OCI-LY3 (cell line): ENCODE measurements around the gene CHML.

Experiments used
- EZH2phosphoT487 ChIP-seq: fragments of 200-600 bp; shearing (Covaris generic); IDR thresholded peaks from 2 replicates; pipeline ENCODE4 v1.6.1; 2018; ENCODE audit warnings: antibody characterized with exemption, mixed run types, low read depth
- TF ChIP-seq, protein P1 (sequence below): fragments of 200-600, 300-600 bp; sonication (generic); IDR thresholded peaks from 2 replicates; pipeline ENCODE4 v1.5.1; 2014; ENCODE audit warnings: antibody characterized with exemption, low read length, low read depth

DNA sequence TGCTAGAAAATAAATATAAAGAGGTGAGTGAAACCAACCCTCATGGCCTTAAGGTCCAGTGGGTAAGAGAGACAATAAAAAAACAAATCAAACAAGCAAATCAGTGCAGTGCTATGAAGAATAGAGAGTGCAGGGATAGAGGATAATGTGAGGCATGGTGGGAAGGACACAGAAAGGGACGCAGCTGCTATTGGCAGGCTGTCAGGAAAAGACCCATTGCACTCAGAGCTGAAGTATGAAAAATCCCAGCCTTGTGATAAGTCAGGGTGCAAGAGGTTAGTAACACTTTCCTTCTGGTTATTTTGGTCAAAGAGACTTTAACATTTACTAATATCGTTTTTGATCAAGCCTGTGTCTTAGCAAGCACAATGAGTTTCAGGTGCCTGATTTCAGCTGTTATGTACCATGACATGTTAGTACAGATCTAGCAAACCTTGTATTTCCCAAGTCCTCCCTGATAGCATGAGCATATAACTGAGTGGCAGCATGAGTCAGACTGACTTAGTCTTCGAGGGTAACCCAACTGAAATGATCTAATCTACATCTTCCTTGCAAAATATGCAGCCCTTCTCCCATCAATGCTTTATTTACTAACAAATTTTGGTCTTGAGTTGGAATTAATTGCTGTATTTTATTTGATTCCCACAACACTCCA is 31.7 kb downstream of the CHML start:
- TF ChIP-seq, protein P1, sequence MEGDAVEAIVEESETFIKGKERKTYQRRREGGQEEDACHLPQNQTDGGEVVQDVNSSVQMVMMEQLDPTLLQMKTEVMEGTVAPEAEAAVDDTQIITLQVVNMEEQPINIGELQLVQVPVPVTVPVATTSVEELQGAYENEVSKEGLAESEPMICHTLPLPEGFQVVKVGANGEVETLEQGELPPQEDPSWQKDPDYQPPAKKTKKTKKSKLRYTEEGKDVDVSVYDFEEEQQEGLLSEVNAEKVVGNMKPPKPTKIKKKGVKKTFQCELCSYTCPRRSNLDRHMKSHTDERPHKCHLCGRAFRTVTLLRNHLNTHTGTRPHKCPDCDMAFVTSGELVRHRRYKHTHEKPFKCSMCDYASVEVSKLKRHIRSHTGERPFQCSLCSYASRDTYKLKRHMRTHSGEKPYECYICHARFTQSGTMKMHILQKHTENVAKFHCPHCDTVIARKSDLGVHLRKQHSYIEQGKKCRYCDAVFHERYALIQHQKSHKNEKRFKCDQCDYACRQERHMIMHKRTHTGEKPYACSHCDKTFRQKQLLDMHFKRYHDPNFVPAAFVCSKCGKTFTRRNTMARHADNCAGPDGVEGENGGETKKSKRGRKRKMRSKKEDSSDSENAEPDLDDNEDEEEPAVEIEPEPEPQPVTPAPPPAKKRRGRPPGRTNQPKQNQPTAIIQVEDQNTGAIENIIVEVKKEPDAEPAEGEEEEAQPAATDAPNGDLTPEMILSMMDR: no peak
- no peak for TF ChIP-seq EZH2phosphoT487
